Aorta (tissue), 5 donors: ENCODE measurements around the gene MEF2A. TPM values are rescaled to one million over a fixed set of nuclear protein-coding genes. Genes with fewer than 3 reads are reported as not detected.
A peak's percentile ranks its signal among the peaks of the same experiment; 100 is the strongest.

Experiments used
- ATAC-seq: fragments of 200-7000 bp; cut with Tn5 transposase; one replicate; pipeline ENCODE4 v1.9.1; 2022; ENCODE audit warnings: moderate library complexity; ENCODE audit not compliant: low FRiP score
- DNase-seq, 2 donors: peaks; one replicate each; pipeline ENCODE4 v3.0.0-alpha.2; 2020
- H3K27ac ChIP-seq, 2 donors: one replicate each; pipeline ENCODE4 v1.5.1; 2013; ENCODE audit warnings: low read length in 2 of 2, mild to moderate bottlenecking in 2 of 2, moderate library complexity in 2 of 2, control low read depth in 1 of 2, inconsistent platforms in 1 of 2, low read depth in 1 of 2
- H3K27me3 ChIP-seq, 2 donors: one replicate each; pipeline ENCODE4 v1.6.1; 2013; ENCODE audit warnings: control low read depth in 1 of 2, low read length in 1 of 2, mild to moderate bottlenecking in 1 of 2, moderate library complexity in 1 of 2; ENCODE audit not compliant: insufficient read depth in 2 of 2, control insufficient read depth in 1 of 2
- H3K36me3 ChIP-seq, 2 donors: one replicate each; pipeline ENCODE4 v1.6.1; 2013; ENCODE audit warnings: control low read depth in 1 of 2, low read length in 1 of 2, mild to moderate bottlenecking in 1 of 2; ENCODE audit not compliant: insufficient read depth in 2 of 2, control insufficient read depth in 1 of 2
- H3K4me1 ChIP-seq, 2 donors: one replicate each; pipeline ENCODE4 v1.6.1; 2013; ENCODE audit warnings: low read length in 2 of 2, control low read depth in 1 of 2, mild to moderate bottlenecking in 1 of 2, moderate library complexity in 1 of 2; ENCODE audit not compliant: insufficient read depth in 2 of 2, control insufficient read depth in 1 of 2
- H3K4me3 ChIP-seq, 2 donors: one replicate each; pipeline ENCODE4 v1.5.1; 2013; ENCODE audit warnings: low read length in 2 of 2, control low read depth in 1 of 2, mild to moderate bottlenecking in 1 of 2
- H3K9me3 ChIP-seq: one replicate; pipeline ENCODE4 v1.6.1; 2013; ENCODE audit warnings: mild to moderate bottlenecking, low read length; ENCODE audit not compliant: control insufficient read depth
- WGBS, 2 donors: extraction: QIAGEN DNeasy Blood & Tissue Kit; methylation state at CpG; one replicate each; pipeline ENCODE4 v1.1.7; 2013; 5-methylcytosine and 5-hydroxymethylcytosine counted together
- intact Hi-C, 2 donors: fragments of 100-400 bp; cut with DNase I; formaldehyde crosslinking; loops; one replicate each; pipeline versions ENCODE4 v1.14.2 to v1.15.0; 2022
- polyA plus RNA-seq, 2 donors: library from polyadenylated mRNA; stranded (reverse); fragments of 200-250 nt; gene quantifications; one replicate each; pipeline ENCODE4 v1.2.3, GENCODE V29; 2013
- total RNA-seq, 2 donors: library from RNA; stranded (reverse); fragmentation: NEBNext Ultra II Directional; extraction: Animal tissue kit (Norgen Biotek cat#: 25700); gene quantifications; one replicate each; pipeline ENCODE4 v1.2.1, GENCODE V29; 2021
- donor health status: healthy with polysubstance abuse.
- donor health status: Bipolar disorder and iron deficiency.
- donor health status: DM: no; HTN: no; CAD: no.
- donor health status: DM: no; HTN: no; CAD: no.
- donor health status: DM: yes; HTN: yes; CAD: no.

Gene MEF2A
- total and polyA plus RNA-seq, 4 donors = 27.2 to 160 (median 92.9) TPM

- no peaks in the 10 kb centered on the region for H3K36me3 ChIP-seq
- no peak overlapping the region for H3K4me3 ChIP-seq
- DNase-seq (no peak), ATAC-seq (no peak)
- intact Hi-C loops = loop anchor here (5.0 to 10.0 kb wide), 3 partner anchors 35 to 1268 kb away; no protein-coding TSS in a partner anchor
- peaks cover 2 to 3% of the 10 kb centered on the region in 2 donors for H3K4me1 ChIP-seq
- no peaks in the 10 kb centered on the region for H3K9me3 ChIP-seq
- no peaks in the 10 kb centered on the region for H3K27me3 ChIP-seq
- H3K27ac ChIP-seq = no peak overlapping the region
- WGBS, 2 donors = 84 to 90% methylated on average over 3 of the region's 3 CpGs
Observed at GRCh38 chr15:99616773-99617342, 51.1 kb downstream of the MEF2A start.

- ATAC-seq (no peak), DNase-seq (no peak)
- Histone ChIP-seq H3K4me1 (peaks cover 2 to 3% of the 10 kb centered on the region in 2 donors), H3K36me3 (no peaks in the 10 kb centered on the region), H3K9me3 (no peaks in the 10 kb centered on the region), H3K27ac (peak overlapping the region in 1 of 2 donors; percentile 8), H3K27me3 (no peaks in the 10 kb centered on the region), H3K4me3 (no peak overlapping the region)
- 39 to 62% methylated on average over 6 of the region's 6 CpGs for WGBS, 2 donors
- intact Hi-C loops = loop anchor here (5.0 to 10.0 kb wide), 3 partner anchors 37 to 1266 kb away; no protein-coding TSS in a partner anchor
Observed at GRCh38 chr15:99618941-99619411, 53.2 kb downstream of the MEF2A start.

GRCh38 chr15:99619712-99620111 is 53.9 kb downstream of the MEF2A start:
- Histone ChIP-seq H3K4me1 (peaks cover under 1 to 2% of the 10 kb centered on the region in 2 donors), H3K9me3 (no peaks in the 10 kb centered on the region), H3K36me3 (no peaks in the 10 kb centered on the region), H3K4me3 (no peak overlapping the region), H3K27me3 (no peaks in the 10 kb centered on the region), H3K27ac (no peak overlapping the region)
- no peak for DNase-seq
- ATAC-seq = no peak
- intact Hi-C loops = loop anchor here (5.0 to 10.0 kb wide), 3 partner anchors 37 to 1265 kb away; no protein-coding TSS in a partner anchor
- WGBS, 2 donors = 30 to 42% methylated on average over 2 of the region's 2 CpGs

GRCh38 chr15:99620178-99620577 is 54.4 kb downstream of the MEF2A start:
- intact Hi-C loops = no loop called here
- Histone ChIP-seq H3K36me3 (no peaks in the 10 kb centered on the region), H3K27me3 (no peaks in the 10 kb centered on the region), H3K4me3 (no peak overlapping the region), H3K27ac (no peak overlapping the region), H3K4me1 (peaks cover 0 to 2% of the 10 kb centered on the region in 2 donors), H3K9me3 (no peaks in the 10 kb centered on the region)
- WGBS, 2 donors = 89% methylated on average over 6 of the region's 6 CpGs
- ATAC-seq (no peak), DNase-seq (no peak)

- Histone ChIP-seq H3K27ac (no peak overlapping the region), H3K27me3 (no peaks in the 10 kb centered on the region), H3K4me3 (no peak overlapping the region), H3K9me3 (no peaks in the 10 kb centered on the region), H3K36me3 (no peaks in the 10 kb centered on the region), H3K4me1 (peaks cover 0 to 2% of the 10 kb centered on the region in 2 donors)
- ATAC-seq = no peak
- intact Hi-C loops = no loop called here
- DNase-seq = no peak
Observed at GRCh38 chr15:99621767-99622166, 56.0 kb downstream of the MEF2A start.

- intact Hi-C loops = no loop called here
- Histone ChIP-seq H3K27me3 (no peaks in the 10 kb centered on the region), H3K4me3 (no peak overlapping the region), H3K36me3 (no peaks in the 10 kb centered on the region), H3K9me3 (no peaks in the 10 kb centered on the region), H3K27ac (no peak overlapping the region), H3K4me1 (peaks cover 2 to 4% of the 10 kb centered on the region in 2 donors)
- DNase-seq = no peak
- no peak for ATAC-seq
Observed at GRCh38 chr15:99628374-99629001, 62.7 kb downstream of the MEF2A start.

- ATAC-seq (no peak), DNase-seq (no peak)
- Histone ChIP-seq H3K36me3 (no peaks in the 10 kb centered on the region), H3K4me1 (peaks cover 2 to 4% of the 10 kb centered on the region in 2 donors), H3K27ac (peak overlapping the region in 1 of 2 donors; percentile 59), H3K9me3 (no peaks in the 10 kb centered on the region), H3K27me3 (no peaks in the 10 kb centered on the region), H3K4me3 (no peak overlapping the region)
- intact Hi-C loops = no loop called here
- WGBS, 2 donors = 82 to 83% methylated on average over 7 of the region's 7 CpGs
Observed at GRCh38 chr15:99630607-99631131, 64.9 kb downstream of the MEF2A start.

GRCh38 chr15:99631255-99631654 is 65.5 kb downstream of the MEF2A start:
- H3K9me3 ChIP-seq = no peaks in the 10 kb centered on the region
- DNase-seq = no peak

GRCh38 chr15:99632521-99632920 is 66.7 kb downstream of the MEF2A start:
- DNase-seq (no peak), ATAC-seq (no peak)
- H3K27ac ChIP-seq = no peak overlapping the region
- H3K36me3 ChIP-seq = no peaks in the 10 kb centered on the region
- intact Hi-C loops = no loop called here
- no peaks in the 10 kb centered on the region for H3K9me3 ChIP-seq
- H3K4me1 ChIP-seq = peaks cover 2 to 4% of the 10 kb centered on the region in 2 donors
- WGBS, 2 donors = 89 to 90% methylated on average over 2 of the region's 2 CpGs
- no peaks in the 10 kb centered on the region for H3K27me3 ChIP-seq
- H3K4me3 ChIP-seq = no peak overlapping the region

More at GRCh38 chr15:99631255-99631654, 65.5 kb downstream of the MEF2A start:
- 0 to 1% methylated on average over 2 of the region's 2 CpGs for WGBS, 2 donors
- ATAC-seq = peak; percentile 44
- no peak overlapping the region for H3K4me3 ChIP-seq
- intact Hi-C loops = no loop called here
- no peaks in the 10 kb centered on the region for H3K36me3 ChIP-seq
- H3K4me1 ChIP-seq = peaks cover 2 to 4% of the 10 kb centered on the region in 2 donors
- H3K27ac ChIP-seq = no peak overlapping the region
- H3K27me3 ChIP-seq = no peaks in the 10 kb centered on the region
